GM23338 (cell line): ENCODE results near the gene FZD7. TPM values are rescaled to one million over a fixed set of nuclear protein-coding genes. Genes with fewer than 3 reads are reported as not detected.

Source experiments
- polyA plus RNA-seq: library from polyadenylated mRNA; unstranded; fragments of >200 nt; fragmentation: Nextera tagmentation; extraction: Ambion mirVana; gene quantifications from 2 replicates; pipeline ENCODE4 v1.2.1, GENCODE V29; 2016
- total RNA-seq: library from RNA; depleted of rRNA; stranded (reverse); fragments of >200 nt; shearing (Covaris generic); gene quantifications from 2 replicates; pipeline ENCODE4 v1.2.3, GENCODE V29; 2014; rRNA removed

Gene FZD7
- total and polyA plus RNA-seq, 2 experiments from 2014 or later, result 164 to 435 TPM

Other genes with a start within 250 kb of the FZD7 start
- gene CDK15, start 227.3 kb upstream of the FZD7 start, total RNA-seq, result not detected in 2 replicates
- gene CDK15, start 227.3 kb upstream of the FZD7 start, polyA plus RNA-seq, result 0.16 and 0.27 TPM in 2 replicates
- 0.03 TPM in 1 of 2 replicates, not detected in the other for gene KIAA2012, start 39.4 kb downstream of the FZD7 start, total RNA-seq
- 0.07 and 0.08 TPM in 2 replicates for gene KIAA2012, start 39.4 kb downstream of the FZD7 start, polyA plus RNA-seq
- 217 and 246 TPM in 2 replicates for gene SUMO1, start 204.7 kb downstream of the FZD7 start, total RNA-seq
- gene SUMO1, start 204.7 kb downstream of the FZD7 start, polyA plus RNA-seq, result 418 and 507 TPM in 2 replicates
- 174 and 216 TPM in 2 replicates for gene NOP58, start 231.9 kb downstream of the FZD7 start, total RNA-seq
- 178 and 236 TPM in 2 replicates for gene NOP58, start 231.9 kb downstream of the FZD7 start, polyA plus RNA-seq